Measurements from ENCODE around the gene FAM210A.

FAM210A gene

DNA sequence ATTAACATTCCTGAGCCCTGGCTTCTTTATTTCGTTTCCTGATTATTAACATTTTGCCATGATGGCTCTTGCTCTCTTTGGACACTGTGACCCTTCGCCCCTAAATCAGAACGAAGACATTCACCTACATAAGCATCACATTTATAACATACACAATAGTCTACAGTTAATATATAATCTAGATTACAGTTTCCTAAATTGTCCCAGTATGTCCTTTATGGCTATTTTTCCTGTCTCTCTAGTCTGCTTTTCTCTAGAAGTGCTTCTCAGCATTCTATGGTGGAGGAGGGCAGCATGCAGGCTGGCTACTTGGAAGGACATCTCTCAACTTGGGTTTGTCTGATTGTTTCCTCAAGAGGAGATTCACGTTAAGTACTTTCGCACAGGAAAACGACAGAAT, 49.9 kb downstream of the FAM210A start:
- H3K4me1 Mint-ChIP-seq, result peaks cover 5% of the 10 kb centered on the region
- peaks cover 3% of the 10 kb centered on the region for H3K36me3 Mint-ChIP-seq

GRCh38 chr18:13672657-13673056, 53.7 kb downstream of the FAM210A start:
- H3K27me3 Mint-ChIP-seq, result no peaks in the 10 kb centered on the region
- H3K4me1 Mint-ChIP-seq, result no peaks in the 10 kb centered on the region
- H3K36me3 Mint-ChIP-seq, result peaks cover 14% of the 10 kb centered on the region
- no peak overlapping the region for H3K27ac Mint-ChIP-seq
- no peaks in the 10 kb centered on the region for H3K9me3 Mint-ChIP-seq
- H3K4me3 Mint-ChIP-seq, result no peak overlapping the region

More for the DNA sequence above, 49.9 kb downstream of the FAM210A start:
- Mint-ChIP-seq H3K27ac (no peak overlapping the region), H3K9me3 (no peaks in the 10 kb centered on the region), H3K27me3 (no peaks in the 10 kb centered on the region), H3K4me3 (no peak overlapping the region)

DNA sequence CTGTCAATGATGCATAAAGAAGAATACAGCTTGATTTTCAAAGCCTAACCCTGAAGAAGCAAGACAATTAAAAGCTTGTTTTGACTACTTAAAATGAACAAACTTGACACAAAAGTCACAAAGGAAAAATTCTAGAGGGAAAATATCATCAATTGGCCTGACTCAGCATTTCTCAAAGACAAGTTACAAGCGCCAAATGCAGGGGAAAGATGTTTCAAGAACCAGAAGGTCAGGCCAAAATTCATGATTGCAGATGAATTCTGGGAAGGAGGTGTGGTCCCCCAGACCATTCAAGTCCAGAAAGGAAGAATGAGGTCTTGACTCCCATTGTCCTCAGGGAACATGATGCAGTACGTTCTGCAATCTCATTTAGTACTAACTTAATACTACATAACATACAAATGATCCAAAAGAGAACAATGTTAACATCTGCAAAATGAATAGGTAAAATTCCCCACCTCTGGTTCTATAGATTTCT, 64.5 kb downstream of the FAM210A start:
- peaks cover 3% of the 10 kb centered on the region for H3K4me1 Mint-ChIP-seq

GRCh38 chr18:13661051-13661778, 65.1 kb downstream of the FAM210A start:
- Mint-ChIP-seq H3K4me1 (peaks cover 3% of the 10 kb centered on the region), H3K4me3 (no peak overlapping the region), H3K27ac (no peak overlapping the region), H3K9me3 (no peaks in the 10 kb centered on the region), H3K27me3 (no peaks in the 10 kb centered on the region), H3K36me3 (peaks cover 2% of the 10 kb centered on the region)

More for the DNA sequence above, 64.5 kb downstream of the FAM210A start:
- Mint-ChIP-seq H3K27ac (no peak overlapping the region), H3K4me3 (no peak overlapping the region), H3K27me3 (no peaks in the 10 kb centered on the region), H3K9me3 (no peaks in the 10 kb centered on the region), H3K36me3 (peaks cover 2% of the 10 kb centered on the region)

DNA sequence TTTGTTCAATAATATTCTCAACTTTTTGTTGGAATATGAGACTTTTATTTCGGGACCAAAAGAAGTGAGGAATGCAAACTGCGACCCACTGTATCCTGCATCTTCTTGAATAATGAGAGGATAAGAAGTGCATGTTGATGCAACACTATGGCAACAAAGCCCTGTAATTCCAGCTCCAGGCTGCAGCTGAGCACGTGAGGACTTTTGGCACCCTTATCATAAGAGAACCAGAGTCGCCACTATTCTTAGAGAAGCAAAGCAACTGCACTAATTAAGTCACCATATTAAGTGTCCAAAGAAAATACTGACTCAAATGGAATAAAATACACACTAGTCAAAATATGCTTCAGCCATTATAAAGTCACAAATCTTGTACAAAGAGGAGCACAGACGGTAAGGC, 65.8 kb downstream of the FAM210A start:
- no peak overlapping the region for H3K4me3 Mint-ChIP-seq
- no peaks in the 10 kb centered on the region for H3K9me3 Mint-ChIP-seq
- peaks cover 2% of the 10 kb centered on the region for H3K36me3 Mint-ChIP-seq
- peaks cover 3% of the 10 kb centered on the region for H3K4me1 Mint-ChIP-seq
- H3K27me3 Mint-ChIP-seq, result no peaks in the 10 kb centered on the region
- no peak overlapping the region for H3K27ac Mint-ChIP-seq

DNA sequence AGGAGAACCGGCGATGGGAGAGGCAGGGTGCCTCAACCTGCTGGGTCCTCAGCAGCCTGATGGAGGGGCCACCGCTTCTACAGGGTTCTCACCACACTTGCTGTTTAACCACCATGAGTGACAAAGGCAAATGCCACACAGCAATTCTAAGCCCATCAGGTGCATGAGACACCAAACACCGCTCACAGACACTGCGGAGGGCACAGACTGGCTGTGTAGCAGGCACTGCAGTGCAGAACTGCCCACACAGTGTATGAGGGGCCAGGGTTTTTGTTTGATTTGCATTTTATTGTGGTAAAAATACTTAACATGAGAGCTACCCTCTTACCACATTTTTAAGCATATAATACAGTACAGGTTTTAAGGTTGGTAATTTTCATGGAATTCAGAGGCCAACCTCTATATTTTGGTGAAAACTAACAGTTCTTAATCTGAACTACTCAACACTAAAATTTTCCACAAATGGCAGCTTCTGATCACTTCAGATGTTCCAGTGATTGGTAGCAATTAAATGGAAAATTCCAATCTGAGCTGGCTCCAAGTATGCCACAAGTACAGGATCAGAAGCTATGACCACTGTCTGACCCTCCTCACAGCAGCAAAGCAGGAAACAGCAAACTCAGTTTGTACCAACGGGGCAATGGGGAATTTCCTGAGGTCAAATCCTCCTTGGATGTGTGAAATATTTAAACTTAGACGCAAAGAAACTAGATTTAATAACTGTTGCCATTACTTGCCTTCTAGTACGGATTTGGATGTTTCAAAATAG, 67.7 kb downstream of the FAM210A start:
- H3K36me3 Mint-ChIP-seq, result peaks cover 2% of the 10 kb centered on the region
- H3K4me3 Mint-ChIP-seq, result no peak overlapping the region
- H3K27me3 Mint-ChIP-seq, result no peaks in the 10 kb centered on the region
- H3K9me3 Mint-ChIP-seq, result no peaks in the 10 kb centered on the region
- H3K4me1 Mint-ChIP-seq, result peaks cover 3% of the 10 kb centered on the region
- H3K27ac Mint-ChIP-seq, result no peak overlapping the region

GRCh38 chr18:13657974-13658373, 68.4 kb downstream of the FAM210A start:
- no peak overlapping the region for H3K27ac Mint-ChIP-seq
- peaks cover 2% of the 10 kb centered on the region for H3K36me3 Mint-ChIP-seq
- no peak overlapping the region for H3K4me3 Mint-ChIP-seq
- H3K4me1 Mint-ChIP-seq, result peaks cover 3% of the 10 kb centered on the region
- H3K9me3 Mint-ChIP-seq, result no peaks in the 10 kb centered on the region
- H3K27me3 Mint-ChIP-seq, result no peaks in the 10 kb centered on the region

DNA sequence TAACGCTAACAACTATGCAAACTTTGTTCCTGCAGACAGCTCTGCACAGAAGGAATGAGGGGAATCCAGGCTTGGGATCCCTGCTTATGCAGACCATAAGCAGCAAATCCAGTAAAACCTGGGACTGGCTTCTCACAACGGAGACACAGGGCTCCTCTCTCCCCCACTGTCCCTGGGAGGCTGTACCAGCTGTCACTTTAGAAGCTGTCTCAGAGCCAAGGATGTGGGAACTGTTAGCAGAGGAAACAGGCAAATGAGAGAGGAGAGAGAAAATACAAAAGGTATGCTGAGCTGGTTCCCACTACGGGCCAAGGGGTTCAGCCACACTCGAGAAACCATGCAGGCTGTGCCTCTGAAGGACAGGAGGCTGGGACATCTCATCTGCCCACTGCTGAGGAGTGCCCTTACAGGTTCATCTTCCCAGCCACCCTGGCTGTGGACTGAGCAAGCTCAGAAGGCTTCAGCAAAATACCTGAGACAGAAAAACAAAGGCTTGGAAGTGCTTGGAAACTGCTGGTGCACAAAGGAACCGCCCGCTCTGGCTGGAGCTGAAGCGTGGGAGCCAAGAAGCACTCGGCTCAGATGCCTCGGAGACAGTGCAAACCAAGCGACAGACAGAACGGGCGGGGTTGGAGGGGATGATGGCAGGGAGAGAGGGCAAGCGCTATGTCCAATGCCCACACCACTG, 72.5 kb downstream of the FAM210A start:
- Mint-ChIP-seq H3K36me3 (no peaks in the 10 kb centered on the region), H3K27ac (no peak overlapping the region), H3K27me3 (no peaks in the 10 kb centered on the region), H3K9me3 (no peaks in the 10 kb centered on the region), H3K4me1 (no peaks in the 10 kb centered on the region), H3K4me3 (no peak overlapping the region)

DNA sequence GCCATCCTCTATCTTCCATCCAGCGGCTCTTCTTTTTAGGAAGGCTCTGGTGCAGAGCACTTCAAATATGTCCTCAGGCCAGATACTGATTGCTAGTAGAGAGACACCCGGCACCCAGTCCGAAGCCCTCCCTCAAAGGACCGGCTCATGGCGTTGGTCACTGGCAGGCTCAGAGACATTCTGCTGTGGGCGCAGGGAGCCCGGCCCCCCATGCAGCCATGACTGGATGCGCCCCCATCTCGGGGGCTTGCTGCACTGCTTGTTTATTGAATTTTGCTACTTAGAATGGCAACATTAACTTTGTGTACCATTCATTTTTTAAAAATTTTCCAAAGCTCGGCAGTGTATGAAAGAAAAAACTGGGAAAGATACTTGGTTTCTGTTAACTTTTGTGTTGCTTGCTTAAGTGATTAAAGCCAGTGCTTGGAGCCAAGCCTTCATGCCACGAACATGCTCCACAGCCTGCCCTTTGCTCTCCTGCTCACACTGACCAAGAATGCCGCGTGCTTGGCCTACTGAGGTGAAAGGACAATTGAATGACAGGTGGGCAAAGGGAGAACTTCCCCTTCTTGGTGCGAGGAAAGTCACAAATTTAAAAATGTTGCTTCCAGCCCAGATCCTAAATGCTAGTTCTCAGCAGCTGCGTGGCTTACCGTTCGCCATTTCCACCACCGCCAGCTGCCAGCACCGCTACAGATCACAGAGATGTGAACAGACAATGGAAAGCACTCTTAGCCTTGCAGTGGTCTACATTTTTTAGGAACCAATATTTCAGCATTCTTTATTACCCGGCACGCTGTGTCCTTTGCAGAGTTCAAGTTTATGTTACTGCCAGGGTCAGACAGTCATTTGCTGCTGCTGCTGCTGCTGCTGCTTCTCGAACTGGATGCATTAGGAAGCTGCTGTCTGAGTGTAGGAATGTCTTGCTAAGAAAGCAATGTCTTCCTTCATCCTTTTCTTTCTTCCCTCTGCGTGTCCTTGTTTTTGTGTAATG, 76.7 kb downstream of the FAM210A start:
- no peak overlapping the region for H3K27ac Mint-ChIP-seq
- no peaks in the 10 kb centered on the region for H3K4me1 Mint-ChIP-seq

GRCh38 chr18:13647761-13648160, 78.6 kb downstream of the FAM210A start:
- no peak overlapping the region for H3K4me3 Mint-ChIP-seq
- no peak overlapping the region for H3K27ac Mint-ChIP-seq

More for the DNA sequence above, 76.7 kb downstream of the FAM210A start:
- no peak overlapping the region for H3K4me3 Mint-ChIP-seq
- H3K27me3 Mint-ChIP-seq, result no peaks in the 10 kb centered on the region
- no peaks in the 10 kb centered on the region for H3K9me3 Mint-ChIP-seq
- peaks cover 9% of the 10 kb centered on the region for H3K36me3 Mint-ChIP-seq

GRCh38 chr18:13646633-13647032, 79.7 kb downstream of the FAM210A start:
- H3K9me3 Mint-ChIP-seq, result no peaks in the 10 kb centered on the region
- H3K4me1 Mint-ChIP-seq, result no peaks in the 10 kb centered on the region
- H3K36me3 Mint-ChIP-seq, result peaks cover 9% of the 10 kb centered on the region
- H3K27me3 Mint-ChIP-seq, result no peaks in the 10 kb centered on the region
- H3K4me3 Mint-ChIP-seq, result no peak overlapping the region
- no peak overlapping the region for H3K27ac Mint-ChIP-seq

More at GRCh38 chr18:13647761-13648160, 78.6 kb downstream of the FAM210A start:
- no peaks in the 10 kb centered on the region for H3K27me3 Mint-ChIP-seq
- peaks cover 9% of the 10 kb centered on the region for H3K36me3 Mint-ChIP-seq
- no peaks in the 10 kb centered on the region for H3K9me3 Mint-ChIP-seq
- H3K4me1 Mint-ChIP-seq, result no peaks in the 10 kb centered on the region

DNA sequence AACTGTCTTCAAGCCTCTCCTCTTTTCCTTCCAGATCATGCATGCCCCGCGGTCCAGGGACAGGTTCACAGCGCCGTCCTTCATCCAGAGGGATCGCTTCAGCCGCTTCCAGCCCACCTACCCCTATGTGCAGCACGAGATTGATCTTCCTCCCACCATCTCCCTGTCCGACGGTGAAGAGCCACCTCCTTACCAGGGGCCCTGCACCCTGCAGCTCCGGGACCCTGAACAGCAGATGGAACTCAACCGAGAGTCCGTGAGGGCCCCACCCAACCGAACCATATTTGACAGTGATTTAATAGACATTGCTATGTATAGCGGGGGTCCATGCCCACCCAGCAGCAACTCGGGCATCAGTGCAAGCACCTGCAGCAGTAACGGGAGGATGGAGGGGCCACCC, 81.3 kb downstream of the FAM210A start:
- H3K36me3 Mint-ChIP-seq, result peaks cover 13% of the 10 kb centered on the region
- H3K9me3 Mint-ChIP-seq, result no peaks in the 10 kb centered on the region
- H3K27ac Mint-ChIP-seq, result no peak overlapping the region
- H3K27me3 Mint-ChIP-seq, result no peaks in the 10 kb centered on the region
- H3K4me1 Mint-ChIP-seq, result no peaks in the 10 kb centered on the region
- no peak overlapping the region for H3K4me3 Mint-ChIP-seq

DNA sequence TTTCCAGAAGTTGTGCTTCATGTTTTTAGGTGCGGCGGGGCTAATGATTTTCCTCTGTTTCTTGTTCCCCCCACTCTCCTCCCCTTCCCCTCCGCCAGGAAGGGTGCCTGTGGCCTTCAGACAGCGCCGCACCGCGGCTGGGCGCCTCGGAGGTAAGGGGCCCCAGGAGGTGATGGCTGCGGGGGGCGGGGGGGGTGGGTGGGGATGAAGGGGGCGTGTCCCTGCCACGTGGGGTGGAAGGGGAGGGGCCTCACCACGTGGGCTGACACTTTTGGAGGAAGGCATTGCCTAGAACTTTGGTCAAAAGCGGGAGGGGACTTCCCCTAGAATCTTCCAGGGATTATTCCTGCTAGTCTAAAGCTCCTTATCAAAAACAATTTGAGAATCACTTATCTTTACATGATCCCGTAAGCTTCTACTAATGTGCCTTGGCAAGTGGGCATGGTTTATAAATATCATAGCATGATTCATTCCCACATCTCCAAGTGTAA, 83.1 kb downstream of the FAM210A start:
- H3K4me3 Mint-ChIP-seq, result no peak overlapping the region
- no peaks in the 10 kb centered on the region for H3K9me3 Mint-ChIP-seq
- H3K4me1 Mint-ChIP-seq, result no peaks in the 10 kb centered on the region
- no peak overlapping the region for H3K27ac Mint-ChIP-seq
- H3K27me3 Mint-ChIP-seq, result no peaks in the 10 kb centered on the region
- peaks cover 13% of the 10 kb centered on the region for H3K36me3 Mint-ChIP-seq

- H3K4me3 Mint-ChIP-seq, result no peak overlapping the region
- no peaks in the 10 kb centered on the region for H3K27me3 Mint-ChIP-seq
- H3K4me1 Mint-ChIP-seq, result no peaks in the 10 kb centered on the region
- H3K27ac Mint-ChIP-seq, result no peak overlapping the region
- peaks cover 12% of the 10 kb centered on the region for H3K36me3 Mint-ChIP-seq
- H3K9me3 Mint-ChIP-seq, result no peaks in the 10 kb centered on the region
Measured at GRCh38 chr18:13642440-13642827, 83.9 kb downstream of the FAM210A start.
